Cardiac muscle cell (in vitro differentiated cells and primary cell): ENCODE measurements around the gene KRTAP20-1. TPM values are rescaled to one million over a fixed set of nuclear protein-coding genes. Genes with fewer than 3 reads are reported as not detected.

Experiments used
- DNase-seq, 2 donors: peaks; one replicate each; pipeline versions ENCODE4 v3.0.0 to v3.0.0-alpha.2; 2010 to 2017; ENCODE audit warnings: low read depth in 1 of 2, low spot score in 1 of 2
- H3K27ac ChIP-seq: fragments of 200-600 bp; sonication (generic); 2 replicates; pipeline ENCODE4 v1.5.1; 2016
- H3K27me3 ChIP-seq: fragments of 200-600 bp; sonication (generic); 2 replicates; pipeline ENCODE4 v1.6.0; 2016; ENCODE audit warnings: control low read depth
- H3K36me3 ChIP-seq: fragments of 200-600 bp; sonication (generic); 2 replicates; pipeline ENCODE4 v1.5.1; 2016; ENCODE audit warnings: control low read depth
- H3K4me1 ChIP-seq: fragments of 200-600 bp; sonication (generic); 2 replicates; pipeline ENCODE4 v1.8.1; 2017; ENCODE audit warnings: low read depth, mild to moderate bottlenecking, mixed run types
- H3K4me3 ChIP-seq: fragments of 200-600 bp; sonication (generic); 2 replicates; pipeline ENCODE4 v1.5.1; 2016; ENCODE audit warnings: mild to moderate bottlenecking
- H3K9me3 ChIP-seq: fragments of 200-600 bp; sonication (generic); 2 replicates; pipeline ENCODE4 v1.5.1; 2017; ENCODE audit warnings: low read depth, mild to moderate bottlenecking, control low read depth
- polyA plus RNA-seq: library from polyadenylated mRNA; unstranded; fragments of >200 nt; fragmentation: Nextera tagmentation; extraction: Ambion mirVana; gene quantifications from 2 replicates; pipeline ENCODE4 v1.2.1, GENCODE V29; 2016
- total RNA-seq: library from RNA; depleted of rRNA; stranded (reverse); fragments of >200 nt; gene quantifications from 2 replicates; pipeline ENCODE4 v1.2.3, GENCODE V29; 2016
- TF ChIP-seq, protein P1 (sequence below): IDR thresholded peaks from 2 replicates; pipeline ENCODE4 v1.5.1; 2012; ENCODE audit warnings: low read depth, mild to moderate bottlenecking, low read length

The KRTAP20-1 gene, protein sequence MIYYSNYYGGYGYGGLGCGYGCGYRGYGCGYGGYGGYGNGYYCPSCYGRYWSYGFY
- total RNA-seq (not detected in 2 replicates), polyA plus RNA-seq (not detected in 2 replicates)

DNA sequence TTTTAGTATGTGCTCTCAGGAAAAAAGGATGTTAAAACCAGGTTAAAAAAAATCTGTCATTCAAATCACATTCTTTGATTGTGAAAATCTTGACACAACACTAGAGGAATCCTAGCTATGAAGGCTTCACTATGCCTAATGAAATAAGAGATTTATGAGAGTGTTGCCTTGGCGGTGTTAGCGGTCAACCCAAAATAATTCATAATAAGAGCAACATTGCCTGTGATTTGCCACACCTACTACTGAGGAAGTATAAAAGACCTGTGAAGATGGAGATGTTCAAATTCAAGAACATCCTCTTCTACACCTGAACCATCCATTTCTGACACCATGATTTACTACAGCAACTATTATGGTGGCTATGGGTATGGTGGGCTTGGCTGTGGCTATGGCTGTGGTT, at the start of gene KRTAP20-1:
TSS of gene KRTAP20-1 (plus strand) at position 301 of the 400 bp plus-strand sequence. CDS start at position 331, 30 bp downstream.
- no peaks in the 10 kb centered on the region for H3K27me3 ChIP-seq
- H3K4me1 ChIP-seq, result no peaks in the 10 kb centered on the region
- no peak within 1 kb of the TSS for H3K4me3 ChIP-seq
- H3K9me3 ChIP-seq, result no peaks in the 10 kb centered on the region
- no peak for DNase-seq
- TF ChIP-seq, protein P1, sequence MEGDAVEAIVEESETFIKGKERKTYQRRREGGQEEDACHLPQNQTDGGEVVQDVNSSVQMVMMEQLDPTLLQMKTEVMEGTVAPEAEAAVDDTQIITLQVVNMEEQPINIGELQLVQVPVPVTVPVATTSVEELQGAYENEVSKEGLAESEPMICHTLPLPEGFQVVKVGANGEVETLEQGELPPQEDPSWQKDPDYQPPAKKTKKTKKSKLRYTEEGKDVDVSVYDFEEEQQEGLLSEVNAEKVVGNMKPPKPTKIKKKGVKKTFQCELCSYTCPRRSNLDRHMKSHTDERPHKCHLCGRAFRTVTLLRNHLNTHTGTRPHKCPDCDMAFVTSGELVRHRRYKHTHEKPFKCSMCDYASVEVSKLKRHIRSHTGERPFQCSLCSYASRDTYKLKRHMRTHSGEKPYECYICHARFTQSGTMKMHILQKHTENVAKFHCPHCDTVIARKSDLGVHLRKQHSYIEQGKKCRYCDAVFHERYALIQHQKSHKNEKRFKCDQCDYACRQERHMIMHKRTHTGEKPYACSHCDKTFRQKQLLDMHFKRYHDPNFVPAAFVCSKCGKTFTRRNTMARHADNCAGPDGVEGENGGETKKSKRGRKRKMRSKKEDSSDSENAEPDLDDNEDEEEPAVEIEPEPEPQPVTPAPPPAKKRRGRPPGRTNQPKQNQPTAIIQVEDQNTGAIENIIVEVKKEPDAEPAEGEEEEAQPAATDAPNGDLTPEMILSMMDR, result no peak
- no peak within 1 kb of the TSS for H3K27ac ChIP-seq
- no peaks in the 10 kb centered on the region for H3K36me3 ChIP-seq

DNA sequence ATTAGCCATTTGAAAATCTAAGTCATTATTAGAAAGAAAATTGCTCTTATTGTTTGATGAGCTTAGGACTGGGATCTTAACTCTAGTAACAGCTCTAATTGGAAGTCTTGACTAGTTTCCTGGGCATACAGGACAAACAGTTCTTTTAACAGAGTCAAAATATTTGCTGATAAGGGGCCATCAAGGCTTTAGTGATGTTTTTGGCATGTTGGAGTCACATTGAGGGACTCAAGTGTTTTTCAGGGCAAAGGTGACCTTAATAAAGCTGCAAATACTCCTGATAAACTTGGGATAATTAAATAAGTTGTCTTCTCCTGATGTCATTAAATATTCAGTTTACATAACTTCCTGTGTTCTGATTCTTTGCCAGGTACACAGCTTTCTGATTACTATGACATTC, 48.6 kb upstream of the KRTAP20-1 start:
- Histone ChIP-seq H3K4me1 (no peaks in the 10 kb centered on the region), H3K27ac (no peak overlapping the region), H3K9me3 (no peaks in the 10 kb centered on the region), H3K4me3 (no peak overlapping the region), H3K27me3 (no peaks in the 10 kb centered on the region), H3K36me3 (no peaks in the 10 kb centered on the region)
- TF ChIP-seq, protein P1, result no peak
- no peak for DNase-seq

DNA sequence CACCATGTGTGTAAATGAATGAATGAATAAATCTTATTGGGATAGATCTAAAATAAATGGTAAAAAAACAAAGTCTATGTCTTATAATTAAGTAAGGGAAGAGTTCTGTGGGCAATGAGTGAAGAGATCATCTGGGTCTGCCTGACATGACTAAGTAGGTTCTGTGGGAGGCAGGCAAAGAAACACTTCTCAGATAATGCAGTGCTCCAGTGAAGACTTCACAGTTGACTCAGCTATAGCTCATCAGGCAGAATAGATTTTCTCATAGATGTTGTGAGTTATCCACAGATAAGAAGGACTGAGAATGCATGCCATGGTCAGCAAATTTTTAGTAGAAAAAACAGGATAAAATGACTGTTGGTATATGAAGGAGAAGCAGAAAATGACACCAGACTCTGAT, 38.5 kb upstream of the KRTAP20-1 start:
- H3K4me3 ChIP-seq, result no peak overlapping the region
- DNase-seq, result no peak
- H3K27ac ChIP-seq, result no peak overlapping the region
- no peaks in the 10 kb centered on the region for H3K27me3 ChIP-seq
- no peaks in the 10 kb centered on the region for H3K36me3 ChIP-seq
- no peaks in the 10 kb centered on the region for H3K9me3 ChIP-seq
- no peaks in the 10 kb centered on the region for H3K4me1 ChIP-seq
- TF ChIP-seq, protein P1, result no peak

DNA sequence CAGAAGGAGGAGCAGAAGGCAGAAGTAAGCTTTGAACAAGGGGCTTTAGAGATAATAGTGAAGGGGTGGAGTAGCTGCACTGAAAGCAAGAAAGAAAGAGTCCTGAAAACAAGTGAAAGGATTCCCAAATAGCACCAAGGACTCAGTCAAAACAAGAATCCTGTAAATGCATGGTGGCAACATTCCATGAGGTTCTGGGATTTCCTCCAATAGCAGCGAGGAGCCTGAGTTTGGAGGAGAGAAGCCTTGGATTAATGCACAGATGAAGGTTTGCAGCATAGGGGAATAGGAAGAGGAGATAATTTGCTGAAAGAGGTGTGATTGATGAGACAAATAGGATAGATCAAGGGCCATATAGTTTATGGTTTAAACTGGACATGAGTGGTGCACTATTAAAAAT, 36.9 kb upstream of the KRTAP20-1 start:
- H3K27me3 ChIP-seq, result no peaks in the 10 kb centered on the region
- TF ChIP-seq, protein P1, result no peak
- no peaks in the 10 kb centered on the region for H3K4me1 ChIP-seq
- no peak overlapping the region for H3K27ac ChIP-seq
- no peaks in the 10 kb centered on the region for H3K36me3 ChIP-seq
- H3K9me3 ChIP-seq, result no peaks in the 10 kb centered on the region
- no peak overlapping the region for H3K4me3 ChIP-seq
- no peak for DNase-seq

DNA sequence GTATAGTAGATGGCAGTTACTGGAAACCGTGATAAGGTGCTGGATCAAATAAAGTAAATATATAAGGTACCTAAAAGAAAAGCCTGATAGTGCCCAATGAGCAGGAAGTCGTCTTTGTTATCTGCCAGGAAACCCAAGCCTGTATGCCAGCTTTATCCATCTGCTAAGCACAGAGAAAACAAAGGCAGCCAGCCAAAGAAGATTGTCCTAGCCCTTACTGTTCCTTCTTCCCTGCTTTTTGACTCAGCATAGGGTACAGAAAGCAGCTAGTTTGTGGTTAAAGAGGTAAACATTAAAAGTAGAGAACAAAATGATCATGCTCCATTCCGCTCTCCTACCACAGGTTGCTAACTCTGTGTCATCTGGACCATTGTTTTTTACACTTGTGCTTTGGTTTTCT, 36.1 kb upstream of the KRTAP20-1 start:
- no peak for DNase-seq
- Histone ChIP-seq H3K4me1 (no peaks in the 10 kb centered on the region), H3K9me3 (no peaks in the 10 kb centered on the region), H3K27ac (no peak overlapping the region), H3K36me3 (no peaks in the 10 kb centered on the region), H3K4me3 (no peak overlapping the region), H3K27me3 (no peaks in the 10 kb centered on the region)
- TF ChIP-seq, protein P1, result no peak

DNA sequence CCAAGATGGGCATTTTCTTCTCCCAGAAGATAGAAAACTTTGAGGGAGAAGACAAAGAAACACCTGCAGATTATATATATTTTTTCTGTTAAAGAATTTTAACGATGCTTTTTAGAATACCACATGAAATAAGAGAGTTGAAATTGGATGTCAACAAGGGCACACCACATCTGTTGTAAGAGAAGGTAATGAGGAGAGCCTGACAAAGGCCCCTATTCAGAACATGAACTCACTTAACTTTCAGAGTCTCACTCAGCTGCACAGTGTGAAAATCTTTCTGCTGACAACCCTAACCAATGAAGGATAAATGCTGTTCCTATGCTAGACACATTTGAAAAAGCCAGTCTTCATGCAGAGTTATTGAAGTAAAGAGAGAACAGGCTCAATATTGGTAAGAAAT, 33.4 kb upstream of the KRTAP20-1 start:
- no peaks in the 10 kb centered on the region for H3K9me3 ChIP-seq
- no peak overlapping the region for H3K4me3 ChIP-seq
- H3K36me3 ChIP-seq, result no peaks in the 10 kb centered on the region
- no peaks in the 10 kb centered on the region for H3K27me3 ChIP-seq
- H3K27ac ChIP-seq, result no peak overlapping the region
- TF ChIP-seq, protein P1, result no peak
- no peak for DNase-seq
- no peaks in the 10 kb centered on the region for H3K4me1 ChIP-seq
